GM19025 (cell line): ENCODE data around the gene NXN.
"Not testable (repeated sequence)": the region's sequence is repeated elsewhere in the genome, so short reads cannot be mapped to it uniquely, and the experiment has no call there.

Experiments used
- ATAC-seq: cut with Tn5 transposase; IDR thresholded peaks from one replicate; pipeline ENCODE4 v1.9.1; 2021; ENCODE audit warnings: mild to moderate bottlenecking, low read depth, moderate library complexity; ENCODE audit not compliant: unreplicated experiment

Gene NXN

GRCh38 chr17:848402-848801 lies 131.2 kb downstream of the NXN start:
- ATAC-seq = no peak

GRCh38 chr17:846901-847843 lies 132.4 kb downstream of the NXN start:
- no peak for ATAC-seq

GRCh38 chr17:841313-841712 lies 138.3 kb downstream of the NXN start:
- ATAC-seq = no peak

GRCh38 chr17:838486-838885 lies 141.1 kb downstream of the NXN start:
- no peak for ATAC-seq

- ATAC-seq = no peak
Measured at GRCh38 chr17:836151-836550, 143.4 kb downstream of the NXN start.

- ATAC-seq = not testable (repeated sequence)
Measured at GRCh38 chr17:835721-836120, 143.9 kb downstream of the NXN start.

GRCh38 chr17:835263-835662 lies 144.3 kb downstream of the NXN start:
- ATAC-seq = no peak

GRCh38 chr17:834136-834535 lies 145.4 kb downstream of the NXN start:
- ATAC-seq = no peak

- no peak for ATAC-seq
Measured at GRCh38 chr17:830950-831349, 148.6 kb downstream of the NXN start.

GRCh38 chr17:830381-830780 lies 149.2 kb downstream of the NXN start:
- ATAC-seq = no peak

- ATAC-seq = not testable (repeated sequence)
Measured at GRCh38 chr17:829614-830013, 150.0 kb downstream of the NXN start.

- ATAC-seq = no peak
Measured at GRCh38 chr17:828761-829160, 150.8 kb downstream of the NXN start.

GRCh38 chr17:826778-827177 lies 152.8 kb downstream of the NXN start:
- no peak for ATAC-seq

GRCh38 chr17:825216-825615 lies 154.4 kb downstream of the NXN start:
- ATAC-seq = no peak

GRCh38 chr17:824378-824777 lies 155.2 kb downstream of the NXN start:
- no peak for ATAC-seq

- peak; percentile 60 for ATAC-seq
Measured at GRCh38 chr17:823501-823902, 156.1 kb downstream of the NXN start.

GRCh38 chr17:819251-819650 lies 160.3 kb downstream of the NXN start:
- ATAC-seq = no peak

- no peak for ATAC-seq
Measured at GRCh38 chr17:814371-814770, 165.2 kb downstream of the NXN start.

GRCh38 chr17:812638-813204 lies 166.9 kb downstream of the NXN start:
- no peak for ATAC-seq

GRCh38 chr17:811051-811784 lies 168.4 kb downstream of the NXN start:
- ATAC-seq = no peak

GRCh38 chr17:807523-808294 lies 171.9 kb downstream of the NXN start:
- no peak for ATAC-seq
